ENCODE results near the gene ADAMTSL3.
"Not testable (repeated sequence)": the region's sequence is repeated elsewhere in the genome, so short reads cannot be mapped to it uniquely, and the experiment has no call there.

The ADAMTSL3 gene

GRCh38 chr15:84006421-84006820 lies 352.5 kb downstream of the ADAMTSL3 start:
- DNase-seq (ENCODE audit: extremely low read depth in 1 of 2, low read depth in 1 of 2): no peak

- DNase-seq (ENCODE audit: extremely low read depth in 1 of 2, low read depth in 1 of 2): no peak
These were observed 355.7 kb downstream of the ADAMTSL3 start for GRCh38 chr15:84009616-84010015.

GRCh38 chr15:84010246-84010645 lies 356.3 kb downstream of the ADAMTSL3 start:
- no peak for DNase-seq (ENCODE audit: extremely low read depth in 1 of 2, low read depth in 1 of 2)

GRCh38 chr15:84016371-84016770 lies 362.4 kb downstream of the ADAMTSL3 start:
- no peak for DNase-seq (ENCODE audit: extremely low read depth in 1 of 2, low read depth in 1 of 2)

- DNase-seq (ENCODE audit: extremely low read depth in 1 of 2, low read depth in 1 of 2): no peak
These were observed 368.6 kb downstream of the ADAMTSL3 start for GRCh38 chr15:84022516-84022915.

GRCh38 chr15:84023636-84024035 lies 369.7 kb downstream of the ADAMTSL3 start:
- no peak for DNase-seq (ENCODE audit: extremely low read depth in 1 of 2, low read depth in 1 of 2)

- DNase-seq (ENCODE audit: extremely low read depth in 1 of 2, low read depth in 1 of 2): no peak
These were observed 380.1 kb downstream of the ADAMTSL3 start for GRCh38 chr15:84033793-84034553.

- DNase-seq (ENCODE audit: extremely low read depth in 1 of 2, low read depth in 1 of 2): no peak
These were observed 380.9 kb downstream of the ADAMTSL3 start for GRCh38 chr15:84034578-84035398.

GRCh38 chr15:84035399-84035766 lies 381.5 kb downstream of the ADAMTSL3 start:
- DNase-seq (ENCODE audit: extremely low read depth in 1 of 2, low read depth in 1 of 2): no peak

- DNase-seq (ENCODE audit: extremely low read depth in 1 of 2, low read depth in 1 of 2): no peak
These were observed 383.4 kb downstream of the ADAMTSL3 start for GRCh38 chr15:84037301-84037700.

- not testable (repeated sequence) for DNase-seq (ENCODE audit: extremely low read depth in 1 of 2, low read depth in 1 of 2)
These were observed 388.6 kb downstream of the ADAMTSL3 start for GRCh38 chr15:84042434-84043056.

- DNase-seq (ENCODE audit: extremely low read depth in 1 of 2, low read depth in 1 of 2): no peak
These were observed 392.2 kb downstream of the ADAMTSL3 start for GRCh38 chr15:84046064-84046637.

- not testable (repeated sequence) for DNase-seq (ENCODE audit: extremely low read depth in 1 of 2, low read depth in 1 of 2)
These were observed 395.6 kb downstream of the ADAMTSL3 start for GRCh38 chr15:84049480-84049879.

- no peak for DNase-seq (ENCODE audit: extremely low read depth in 1 of 2, low read depth in 1 of 2)
These were observed 396.2 kb downstream of the ADAMTSL3 start for GRCh38 chr15:84050076-84050475.

- DNase-seq (ENCODE audit: extremely low read depth in 1 of 2, low read depth in 1 of 2): not testable (repeated sequence)
These were observed 397.2 kb downstream of the ADAMTSL3 start for GRCh38 chr15:84051146-84051545.

GRCh38 chr15:84054544-84054943 lies 400.6 kb downstream of the ADAMTSL3 start:
- DNase-seq (ENCODE audit: extremely low read depth in 1 of 2, low read depth in 1 of 2): not testable (repeated sequence)

- no peak for DNase-seq (ENCODE audit: extremely low read depth in 1 of 2, low read depth in 1 of 2)
These were observed 403.9 kb downstream of the ADAMTSL3 start for GRCh38 chr15:84057714-84058331.

GRCh38 chr15:84063674-84064073 lies 409.8 kb downstream of the ADAMTSL3 start:
- not testable (repeated sequence) for DNase-seq (ENCODE audit: extremely low read depth in 1 of 2, low read depth in 1 of 2)

GRCh38 chr15:84068674-84069073 lies 414.8 kb downstream of the ADAMTSL3 start:
- not testable (repeated sequence) for DNase-seq (ENCODE audit: extremely low read depth in 1 of 2, low read depth in 1 of 2)

GRCh38 chr15:84078038-84078437 lies 424.1 kb downstream of the ADAMTSL3 start:
- not testable (repeated sequence) for DNase-seq (ENCODE audit: extremely low read depth in 1 of 2, low read depth in 1 of 2)
